GM19395 (cell line): Measurements from ENCODE around the gene MTHFD1.

Experiments
- ATAC-seq: cut with Tn5 transposase; IDR thresholded peaks from one replicate; pipeline ENCODE4 v1.9.1; 2021; ENCODE audit warnings: mild to moderate bottlenecking, moderate library complexity; ENCODE audit not compliant: unreplicated experiment

The MTHFD1 gene

DNA sequence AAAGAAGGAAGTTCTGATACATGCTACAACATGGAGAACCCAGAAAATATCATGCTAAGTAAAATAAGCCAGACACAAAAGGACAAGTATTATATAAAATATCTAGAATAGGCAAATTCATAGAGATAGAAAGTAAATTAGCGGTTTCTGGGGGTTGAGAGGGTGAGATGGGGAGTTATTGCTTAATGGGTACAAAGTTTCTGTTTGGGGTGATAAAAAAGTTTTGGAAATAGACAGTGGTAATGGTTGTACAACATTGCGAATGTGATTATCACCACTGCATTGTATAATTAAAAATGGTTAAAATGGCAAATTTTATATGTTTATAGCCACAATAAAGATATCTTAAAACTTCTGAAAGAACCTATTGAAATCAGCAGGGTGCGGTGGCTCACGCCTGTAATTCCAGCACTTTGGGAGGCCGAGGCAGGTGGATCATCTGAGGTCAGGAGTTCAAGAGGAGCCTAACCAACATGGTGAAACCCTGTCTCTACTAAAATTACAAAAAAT is 100.5 kb downstream of the MTHFD1 start:
- ATAC-seq: no peak

DNA sequence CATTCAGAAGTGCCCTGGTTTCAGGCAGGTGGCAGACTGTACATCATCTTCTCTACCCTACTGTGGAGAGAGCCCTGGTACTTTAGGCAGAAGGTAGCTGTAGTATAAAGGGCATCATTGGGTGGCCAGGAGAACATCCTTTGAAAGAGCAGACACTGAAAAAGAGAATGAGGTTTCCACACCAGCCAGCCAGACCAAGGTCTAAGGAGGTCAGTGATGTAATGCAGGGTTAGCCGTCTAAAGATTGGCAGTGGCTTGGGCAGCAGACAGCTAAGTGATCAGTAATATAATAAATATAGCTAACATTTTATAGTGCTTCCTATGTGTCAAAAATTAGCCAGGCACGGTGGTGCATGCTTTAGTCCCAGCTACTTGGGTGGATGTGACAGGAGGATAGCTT is 103.5 kb downstream of the MTHFD1 start:
- ATAC-seq: no peak

DNA sequence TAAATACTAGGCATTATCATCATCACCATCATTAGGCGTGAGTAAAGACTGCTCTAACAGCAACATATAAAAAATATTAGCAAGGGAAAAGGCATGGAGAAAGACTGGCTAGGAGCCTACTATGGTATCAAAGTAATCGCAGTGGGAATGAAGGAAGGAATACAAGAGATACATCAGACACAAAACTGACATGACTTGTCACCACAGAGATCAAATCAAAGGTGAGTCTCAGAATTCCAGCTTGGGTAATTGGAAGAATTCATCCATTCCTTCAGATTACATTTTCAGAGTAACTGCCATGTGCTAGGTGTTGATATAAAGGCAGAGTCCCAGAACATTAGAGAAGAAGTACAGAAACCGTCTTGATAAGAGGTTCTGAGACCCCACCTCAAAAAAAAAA is 105.3 kb downstream of the MTHFD1 start:
- ATAC-seq: no peak

DNA sequence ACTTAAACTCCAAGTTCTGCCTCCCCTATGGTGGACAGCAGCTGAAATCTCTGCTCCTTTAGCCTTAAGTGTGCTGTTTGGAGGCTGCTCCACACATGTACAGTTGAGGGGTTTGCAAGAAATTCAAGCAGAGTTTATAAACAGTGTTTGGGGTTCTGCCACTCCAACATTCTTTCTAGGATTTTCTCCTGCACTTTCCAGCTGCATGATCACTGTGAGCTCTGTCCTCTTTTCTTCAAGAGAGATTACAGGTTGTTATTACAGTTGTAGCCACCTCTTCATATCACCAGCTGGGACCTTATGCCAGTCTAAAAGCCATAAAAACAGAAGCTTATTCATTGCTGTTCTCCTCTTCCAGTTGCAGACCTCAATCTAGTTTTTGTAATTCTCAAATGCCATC is 107.1 kb downstream of the MTHFD1 start:
- ATAC-seq: no peak

DNA sequence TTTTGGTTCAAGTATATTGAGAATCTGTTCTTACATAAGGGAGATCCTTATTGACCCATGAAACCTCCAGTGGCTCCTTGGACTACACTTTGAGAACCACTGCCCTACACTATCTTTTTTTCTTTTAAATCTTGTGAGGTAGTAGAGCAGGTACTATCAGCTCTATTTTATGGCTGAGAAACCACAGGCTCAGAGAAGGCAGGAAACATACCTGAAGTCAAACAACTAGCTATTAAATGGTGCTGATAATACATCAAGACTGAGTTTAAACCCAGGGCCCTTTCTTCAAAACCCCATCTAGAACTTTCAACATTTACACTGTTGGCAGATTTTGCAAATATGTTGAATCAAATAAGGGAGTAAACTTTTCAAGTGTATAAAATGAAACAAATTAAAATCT is 108.6 kb downstream of the MTHFD1 start:
- ATAC-seq: no peak

DNA sequence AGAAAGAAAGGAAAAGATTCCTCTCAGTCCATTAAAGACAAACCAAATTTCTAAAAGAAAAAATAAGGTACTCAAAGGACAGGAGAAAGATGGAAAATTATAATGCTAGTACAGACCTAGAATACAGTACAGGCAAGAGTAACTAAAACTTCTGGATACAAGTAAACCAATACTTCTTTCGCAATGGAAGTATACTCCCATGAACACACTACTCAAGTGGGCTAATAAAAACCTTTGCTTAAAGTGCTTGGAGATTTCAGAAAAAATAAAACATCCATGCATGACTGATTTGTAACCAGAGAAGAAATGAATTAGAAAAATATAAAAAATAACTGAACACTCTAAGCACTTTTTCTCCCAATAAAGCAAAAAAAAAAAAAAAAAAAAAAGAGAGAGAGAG is 111.9 kb downstream of the MTHFD1 start:
- ATAC-seq: no peak

DNA sequence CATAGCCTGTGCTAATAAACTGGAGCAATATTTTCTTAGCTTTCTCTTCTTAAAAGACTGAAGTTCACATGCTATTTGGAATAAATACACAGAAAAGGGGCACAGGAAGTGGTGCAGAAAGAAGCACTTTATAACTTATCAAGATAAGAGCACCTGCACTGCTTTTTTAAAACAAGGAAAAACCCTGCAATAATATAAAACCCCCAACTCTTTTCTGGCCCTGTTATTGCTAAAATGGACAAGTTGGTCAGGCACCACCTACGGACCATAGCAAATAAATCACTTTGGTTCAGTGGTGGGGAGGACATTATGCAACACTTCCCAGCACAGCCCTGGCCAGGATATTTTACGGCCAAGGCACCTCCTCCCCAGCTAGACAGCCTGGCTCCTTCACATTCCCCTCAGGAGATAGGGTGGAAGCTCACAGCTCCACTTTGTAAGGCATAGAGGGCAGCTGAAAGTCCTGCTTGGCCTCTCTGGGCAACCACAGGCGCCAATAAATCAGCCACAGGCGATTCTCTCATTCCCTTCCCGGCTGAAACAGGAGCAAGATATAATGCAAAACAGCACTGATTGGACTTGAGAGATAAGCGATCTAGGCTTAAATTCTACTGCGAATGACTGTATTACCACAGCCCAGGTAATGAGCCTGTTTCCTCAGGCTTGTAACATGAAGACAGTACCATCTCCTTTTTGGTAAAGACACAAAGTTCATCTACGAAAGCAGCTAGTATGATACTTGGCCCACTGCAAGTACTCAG is 113.4 kb downstream of the MTHFD1 start:
- ATAC-seq: no peak

DNA sequence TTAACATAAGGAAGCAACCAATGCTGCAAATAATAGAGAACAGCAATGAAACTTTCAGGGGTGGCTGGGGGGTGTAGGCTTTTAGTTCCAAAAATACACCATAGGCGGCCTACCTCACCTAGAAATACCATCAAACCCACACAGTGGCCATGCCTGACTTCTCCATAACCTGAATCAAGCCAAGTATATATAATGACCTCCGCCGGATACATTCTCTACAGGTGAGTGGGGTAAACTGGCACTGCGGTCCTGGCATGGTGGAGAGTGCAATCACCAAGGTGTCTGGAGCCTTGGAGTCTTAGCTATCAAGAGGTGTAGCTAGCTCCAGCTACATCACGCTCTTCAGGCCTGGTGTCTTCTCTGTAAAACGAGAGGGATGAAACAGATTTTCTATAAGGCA is 114.3 kb downstream of the MTHFD1 start:
- ATAC-seq: no peak

DNA sequence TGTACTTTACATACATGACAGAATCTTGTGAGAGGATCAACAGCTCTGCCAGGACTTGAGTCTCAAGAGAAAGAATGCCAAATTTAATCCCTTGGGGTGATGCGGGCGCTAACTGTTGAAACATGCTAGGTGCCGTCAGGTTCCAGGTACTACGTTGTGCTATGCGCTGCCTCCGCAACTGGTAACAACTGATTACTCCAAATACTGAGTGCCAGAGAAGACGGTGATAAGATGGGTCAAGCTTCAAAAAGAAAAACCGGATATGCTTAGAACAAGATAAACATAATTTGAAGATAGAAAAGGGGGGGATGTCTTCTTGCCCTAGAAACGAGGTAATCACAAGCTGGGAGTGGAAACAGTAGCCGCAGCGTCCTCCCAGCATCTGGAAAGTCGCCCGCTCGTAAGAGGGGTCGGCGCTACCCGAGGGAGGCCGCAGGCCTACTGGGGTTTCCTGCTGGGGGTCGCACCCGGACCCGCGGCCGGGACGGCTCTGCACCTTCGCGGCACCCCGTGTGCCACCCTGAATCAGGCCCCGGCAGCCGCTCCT is 114.8 kb downstream of the MTHFD1 start:
- ATAC-seq: no peak

DNA sequence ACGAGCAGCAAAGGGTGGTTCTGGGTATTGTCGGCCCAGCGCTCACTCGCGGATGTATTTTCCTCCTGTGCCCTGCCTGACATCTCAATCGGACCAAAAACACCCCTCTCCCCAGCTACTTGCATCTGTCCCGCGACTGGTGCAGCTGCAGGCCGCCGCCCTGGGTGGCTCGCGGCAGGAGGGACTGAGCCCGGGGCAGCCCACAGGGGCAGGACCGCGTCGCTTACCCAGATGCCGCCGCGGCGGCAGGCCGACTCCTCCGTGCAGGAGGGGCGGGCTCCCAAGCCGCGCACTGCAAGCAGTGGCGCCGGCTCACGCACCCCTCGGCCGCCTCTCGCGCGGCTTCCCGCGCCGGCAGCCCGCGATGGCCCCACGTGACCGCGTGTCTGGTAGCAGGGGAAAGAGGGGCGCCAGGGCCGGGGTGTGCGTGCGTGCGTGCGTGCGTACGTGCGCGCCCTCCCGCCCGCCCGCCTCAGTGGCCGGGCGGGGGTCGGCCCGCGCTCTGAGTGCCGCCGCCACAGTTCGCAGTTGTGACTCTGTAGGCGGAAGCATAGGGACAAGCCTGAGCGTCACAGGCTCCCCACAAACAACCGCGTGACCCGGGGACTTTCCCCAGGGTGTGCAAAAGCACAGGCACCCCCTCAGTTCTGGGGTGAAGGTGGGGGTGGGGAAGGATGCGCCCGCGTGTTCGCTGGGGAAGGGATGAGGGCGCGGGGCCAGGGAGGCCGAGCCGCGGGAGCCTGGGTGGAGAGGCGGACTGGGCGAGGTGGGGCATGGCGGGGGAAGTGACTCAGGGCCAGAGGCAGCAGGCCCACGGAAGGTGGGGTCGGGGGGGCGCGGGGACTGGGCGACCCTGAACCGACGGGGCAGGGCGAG is 115.5 kb downstream of the MTHFD1 start, which contains the start of gene ZBTB25:
ZBTB25 (minus strand) TSS at position 405 of the 876 bp plus-strand sequence. CDS start 13,305 bp downstream, outside the sequence.
- ATAC-seq: peak; percentile 63

DNA sequence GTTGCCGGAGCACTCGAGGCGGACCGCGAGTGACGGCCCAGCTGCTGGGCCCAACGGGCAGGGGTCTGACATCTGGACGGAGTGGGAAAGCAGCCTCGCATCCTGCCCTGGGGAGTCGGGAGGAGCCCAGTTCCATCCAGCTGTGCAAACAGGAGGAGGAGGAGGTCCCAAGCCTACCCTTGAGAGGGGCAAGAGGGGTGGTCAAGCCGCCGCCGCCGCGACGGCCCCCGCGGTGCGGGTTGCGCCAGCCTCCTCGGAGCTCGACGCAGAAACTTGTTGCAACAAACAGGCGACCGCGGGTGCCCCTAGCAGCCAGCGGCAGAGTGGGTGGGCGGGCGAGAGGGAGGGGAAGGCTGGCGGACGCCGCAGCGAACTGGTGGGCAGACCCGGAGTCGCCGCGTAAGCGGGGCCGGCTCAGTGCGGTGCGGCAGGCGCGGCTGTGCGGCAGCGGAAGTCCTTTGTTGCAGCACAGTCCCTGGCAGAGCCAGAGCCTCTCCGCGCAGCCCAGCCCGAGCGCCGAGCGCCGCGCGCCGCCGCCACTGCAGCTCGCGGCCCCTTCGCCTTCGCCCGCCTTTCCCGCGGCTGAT is 116.2 kb downstream of the MTHFD1 start, which contains the start of gene ZBTB1:
ZBTB1 (plus strand) TSS at position 461 of the 587 bp plus-strand sequence. CDS start 16,735 bp downstream, outside the sequence.
- peak; percentile 22 for ATAC-seq

DNA sequence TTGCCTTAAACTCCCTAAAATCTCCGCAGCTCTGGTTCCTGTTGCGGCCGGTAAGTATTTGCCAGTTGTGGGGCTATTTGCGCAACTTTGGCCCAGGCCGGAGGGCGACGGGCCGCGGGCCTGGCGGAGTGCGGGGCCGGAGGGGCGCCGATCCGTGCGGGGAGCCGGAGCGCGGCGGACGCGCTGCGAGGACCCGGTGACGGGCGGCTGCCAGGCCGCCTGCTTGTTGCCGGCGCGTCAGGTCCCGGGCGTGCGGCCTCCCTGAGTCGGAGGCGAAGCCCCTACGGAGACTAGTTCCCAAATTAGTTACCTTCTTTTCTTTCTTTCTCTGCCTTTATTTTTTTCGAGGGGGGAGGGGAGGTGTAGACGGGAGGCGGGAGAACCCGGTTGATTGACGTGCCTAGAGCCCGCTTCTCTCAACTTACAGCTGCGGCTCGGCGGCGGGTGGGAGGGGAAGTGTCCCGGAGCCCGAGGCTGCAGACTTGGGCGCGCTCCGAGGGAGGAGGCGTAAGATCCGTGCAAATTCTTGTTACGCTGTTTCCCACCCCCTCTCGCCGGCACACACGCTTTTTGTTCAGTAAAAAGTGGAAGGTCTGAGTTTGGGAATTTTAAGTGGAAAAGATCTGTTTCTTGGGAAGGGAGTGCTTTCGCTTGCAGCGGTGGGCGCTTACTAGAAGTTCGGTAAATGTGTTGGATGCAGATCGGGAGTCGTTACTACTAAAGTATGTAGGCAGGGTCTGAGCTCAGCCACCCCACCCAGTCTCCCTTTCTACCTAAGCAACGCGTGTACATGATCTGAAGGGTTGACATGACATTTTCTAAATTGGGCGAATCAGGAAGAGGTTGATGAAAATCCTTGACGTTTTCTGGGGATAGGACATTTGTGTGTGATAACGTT is 117.0 kb downstream of the MTHFD1 start:
- ATAC-seq: peak; percentile 26

DNA sequence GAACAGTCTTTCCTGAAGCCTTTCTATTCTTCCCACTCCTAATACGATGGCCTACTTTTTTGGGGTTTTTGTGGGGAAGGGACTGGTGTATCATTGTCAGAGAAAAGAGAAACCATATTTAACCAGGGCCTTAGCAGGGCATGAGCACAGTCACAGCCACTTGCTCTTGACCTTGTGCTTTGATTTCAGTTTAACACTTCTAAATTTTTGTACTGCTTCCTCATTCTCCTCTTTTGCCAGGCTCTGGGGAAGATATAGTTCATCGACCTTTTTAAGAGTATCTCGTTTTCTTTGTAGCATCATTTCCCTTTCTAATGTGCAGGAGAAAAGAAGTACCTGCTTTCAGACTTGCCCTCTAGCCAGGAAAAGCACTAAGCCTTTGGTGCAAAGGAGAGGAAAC is 118.6 kb downstream of the MTHFD1 start:
- no peak for ATAC-seq

DNA sequence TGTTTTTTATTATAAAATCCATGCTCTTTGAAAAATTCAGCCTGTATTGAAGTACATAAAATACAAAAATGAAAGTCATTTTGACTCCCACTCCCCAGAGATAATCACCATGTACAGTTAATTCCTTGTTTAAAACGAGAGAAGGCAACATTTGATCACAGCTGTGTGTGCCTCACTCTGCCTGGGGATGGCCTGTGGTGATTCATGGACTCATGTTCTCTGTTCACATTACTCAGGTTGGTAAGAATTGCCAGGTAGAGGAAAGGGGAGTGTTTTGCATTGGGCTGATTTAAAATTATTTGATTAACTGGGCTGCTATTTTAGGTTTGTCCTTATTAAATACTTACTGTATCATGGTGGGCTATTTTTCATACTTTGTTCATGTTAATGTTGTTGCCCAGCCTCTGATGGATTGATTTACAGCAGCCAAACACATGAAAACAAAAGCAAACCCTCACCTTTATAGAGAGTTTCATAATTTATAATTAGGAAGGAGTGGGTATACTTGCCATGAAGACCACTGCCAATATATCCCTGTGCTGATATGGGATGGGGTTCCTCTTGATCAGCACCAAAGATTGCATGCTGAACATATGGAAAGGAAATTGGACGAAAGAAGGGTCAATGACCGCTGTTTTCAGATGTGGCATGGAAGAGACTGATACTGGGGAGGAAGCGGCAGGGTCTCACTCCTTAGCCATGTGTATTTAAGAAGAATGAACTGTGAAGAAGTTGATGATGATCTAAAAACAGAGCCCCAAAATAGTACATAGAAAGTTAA is 119.4 kb downstream of the MTHFD1 start:
- no peak for ATAC-seq

DNA sequence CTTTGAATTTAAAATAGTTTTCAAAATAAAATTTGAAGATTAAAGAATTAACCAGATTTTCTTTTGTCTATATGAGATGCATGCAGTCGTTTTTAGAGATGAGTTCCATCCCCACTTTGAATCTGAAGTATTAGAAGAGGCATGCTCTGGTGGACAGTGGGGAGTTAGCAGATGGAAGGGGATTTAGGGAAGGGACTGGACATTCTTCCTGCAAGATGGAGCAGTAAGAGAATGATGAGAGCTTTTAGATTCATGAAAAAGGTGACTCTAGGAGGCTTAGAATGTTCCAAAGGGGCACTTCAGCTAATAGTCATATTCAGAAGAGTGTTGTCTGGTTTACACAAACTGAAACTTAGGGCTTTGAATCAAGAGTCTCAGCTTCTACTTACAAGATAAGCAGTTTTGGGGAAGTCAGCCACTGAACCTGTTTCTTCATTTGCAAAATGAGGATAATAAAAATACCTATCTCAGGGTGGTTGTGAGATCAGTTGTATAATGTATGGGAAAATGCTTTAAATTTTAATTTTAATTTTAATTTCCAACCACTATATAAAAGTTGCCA is 120.1 kb downstream of the MTHFD1 start:
- no peak for ATAC-seq

DNA sequence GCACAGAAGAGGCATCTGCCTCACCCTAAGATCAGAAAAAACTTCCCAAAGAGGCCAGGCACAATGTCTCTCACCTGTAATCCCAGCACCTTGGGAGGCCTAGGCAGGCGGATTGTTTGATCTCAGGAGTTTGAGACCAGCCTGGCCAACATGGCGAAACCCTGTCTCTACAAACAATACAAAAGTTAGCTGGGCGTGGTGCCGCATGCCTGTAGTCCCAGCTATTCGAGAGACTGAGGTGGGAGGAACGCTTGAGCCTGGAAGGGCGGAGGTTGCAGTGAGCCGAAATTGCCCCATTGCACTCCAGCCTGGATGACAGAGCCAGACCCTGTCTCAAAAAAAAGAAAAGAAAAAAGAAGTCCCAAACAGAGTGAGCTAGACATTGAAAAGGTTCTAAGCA is 120.9 kb downstream of the MTHFD1 start:
- no peak for ATAC-seq
